ENCODE results near the gene PRKCE. TPM values are rescaled to one million over a fixed set of nuclear protein-coding genes. Genes with fewer than 3 reads are reported as not detected.

PRKCE gene
- total and polyA plus RNA-seq, 2 of the 8 experiments (the other 6 are each of a cell fraction or from before 2014, with no cell fraction given) = 0.54 to 2.1 TPM

GRCh38 chr2:46232860-46233259 is 581.4 kb downstream of the PRKCE start:
- Histone ChIP-seq H3K4me1 (replicated peaks in 1 of 4; ENCODE audit: control insufficient read depth in 3 of 4, insufficient read depth in 4 of 4, low read length in 3 of 4) (peaks cover 10 to 19% (median 12%) of the 10 kb centered on the region in 4 experiments), H4K8ac (ENCODE audit: extremely low read depth, insufficient read depth, low read length) (no peak overlapping the region), H3K27ac (ENCODE audit: low read depth, low read length) (no peak overlapping the region), H4K91ac (replicated peaks; ENCODE audit: insufficient read length, low read length) (no peak overlapping the region), H3K4me3 (ENCODE audit: extremely low read depth in 1 of 4, insufficient read depth in 2 of 4, low read depth in 3 of 4, low read length in 4 of 4) (no peak overlapping the region), H3K56ac (replicated peaks; ENCODE audit: insufficient read length, low read depth, low read length) (no peak overlapping the region), H2BK5ac (ENCODE audit: low read depth, low read length) (no peak overlapping the region), H3K4ac (replicated peaks; ENCODE audit: insufficient read length, low read depth, low read length) (no peak overlapping the region), H3K9ac (replicated peaks in 1 of 4; ENCODE audit: extremely low read depth in 1 of 4, low read depth in 3 of 4, low read length in 3 of 4) (no peak overlapping the region), H3K4me2 (ENCODE audit: insufficient read depth in 1 of 2, low read depth in 2 of 2, low read length in 2 of 2) (no peak overlapping the region), H3K36me3 (ENCODE audit: control insufficient read depth in 2 of 4, insufficient read depth in 4 of 4, low read length in 3 of 4) (no peaks in the 10 kb centered on the region), H4K20me1 (replicated peaks in 1 of 2; ENCODE audit: control insufficient read depth in 1 of 2, insufficient read depth in 2 of 2, low read length in 2 of 2) (no peaks in the 10 kb centered on the region), H3K23me2 (ENCODE audit: low read depth, low read length) (0 out of 2 replicates have a peak, but pooled peaks cover 1% of the 10 kb centered on the region), H3K18ac (ENCODE audit: extremely low read depth, low read length) (no peak overlapping the region), H3K79me2 (ENCODE audit: control insufficient read depth in 1 of 2, insufficient read depth in 2 of 2, low read length in 2 of 2) (no peaks in the 10 kb centered on the region), H3K27me3 (replicated peaks in 1 of 4; ENCODE audit: control insufficient read depth in 3 of 4, extremely low read depth in 1 of 4, insufficient read depth in 3 of 4, low read length in 3 of 4) (no peaks in the 10 kb centered on the region), H2BK120ac (replicated peaks; ENCODE audit: low read depth, low read length) (no peak overlapping the region), H2BK12ac (ENCODE audit: low read depth, low read length) (no peak overlapping the region; the same call in 1 of the 2 replicates), H2AK5ac (ENCODE audit: low read depth, low read length) (no peak overlapping the region), H2BK15ac (ENCODE audit: low read length) (no peak overlapping the region), H2AFZ (ENCODE audit: low read length) (no peak overlapping the region), H2BK20ac (ENCODE audit: low read length) (no peak overlapping the region), H4K5ac (ENCODE audit: insufficient read length, low read depth, low read length) (no peak overlapping the region), H3K9me3 (ENCODE audit: insufficient read depth in 2 of 2, low read depth in 1 of 2, low read length in 1 of 2) (no peaks in the 10 kb centered on the region), H3K14ac (ENCODE audit: insufficient read length) (no peak overlapping the region), H3K79me1 (ENCODE audit: low read depth, low read length) (no peaks in the 10 kb centered on the region), H3K23ac (ENCODE audit: insufficient read length) (no peak overlapping the region)
- 74% methylated on average over 6 of the region's 7 CpGs; no CpG with 5 or more reads in 1 of the 2 experiments for WGBS, 2 experiments (ENCODE audit: extremely low coverage in 1 of 2, insufficient coverage in 1 of 2, insufficient read length in 1 of 2, insufficient replicate concordance in 2 of 2, low coverage in 1 of 2, low lambda C conversion rate in 2 of 2, missing lambda C conversion rate in 1 of 2)
- DNase-seq (ENCODE audit: low read depth in 1 of 2, low spot score in 2 of 2) (no peak), FAIRE-seq (no peak)
- no peak for TF ChIP-seq HDAC2 (IDR thresholded peaks at IDR 0.05; ENCODE audit: borderline replicate concordance in 1 of 2, low read depth in 2 of 2, low read length in 2 of 2)
- TF ChIP-seq EGR1 (IDR thresholded peaks at IDR 0.05; ENCODE audit: borderline replicate concordance, low read depth, low read length) = no peak
- no peak for TF ChIP-seq TAF7 (optimal IDR thresholded peaks at IDR 0.05; ENCODE audit: borderline replicate concordance, low read depth, low read length)
- TF ChIP-seq SP4 (IDR thresholded peaks at IDR 0.05; ENCODE audit: low read length) = no peak
- no peak for TF ChIP-seq GABPA (IDR thresholded peaks at IDR 0.05; ENCODE audit: borderline replicate concordance, insufficient read depth, low read length)
- no peak for TF ChIP-seq BCL11A (IDR thresholded peaks at IDR 0.05; ENCODE audit: low read depth in 2 of 2, low read length in 2 of 2)
- ChIA-PET POLR2A (ENCODE audit: partially characterized antibody) (no interaction called here), CTCF (ENCODE audit: partially characterized antibody) (interaction anchor here (1.6 to 2.6 kb wide), 2 partner anchors 10 to 61 kb away, joined by 6 to 13 read pairs; no protein-coding TSS in a partner anchor)
